Measurements from ENCODE around the gene CSF3R.

Gene CSF3R

DNA sequence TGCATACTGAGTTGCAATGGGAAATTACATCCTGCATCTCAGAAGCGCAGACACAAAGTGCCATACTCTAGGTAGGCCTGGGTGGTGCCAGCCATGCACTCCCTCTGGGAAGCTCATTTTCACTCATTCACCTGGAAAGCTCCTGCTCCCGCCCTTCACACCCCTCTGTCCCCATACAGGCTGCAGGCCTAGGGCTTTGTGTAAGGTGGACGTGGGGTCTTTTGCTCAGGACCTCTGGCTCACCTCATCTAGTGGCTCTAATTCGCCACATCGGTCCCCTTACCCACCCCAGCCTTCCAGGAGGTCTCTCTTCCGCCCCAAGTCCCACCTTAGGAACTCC is 19.3 kb downstream of the CSF3R start:
- in situ Hi-C loops (cut with MboI; ENCODE audit: low sequenced_read_pairs): no loop called here

DNA sequence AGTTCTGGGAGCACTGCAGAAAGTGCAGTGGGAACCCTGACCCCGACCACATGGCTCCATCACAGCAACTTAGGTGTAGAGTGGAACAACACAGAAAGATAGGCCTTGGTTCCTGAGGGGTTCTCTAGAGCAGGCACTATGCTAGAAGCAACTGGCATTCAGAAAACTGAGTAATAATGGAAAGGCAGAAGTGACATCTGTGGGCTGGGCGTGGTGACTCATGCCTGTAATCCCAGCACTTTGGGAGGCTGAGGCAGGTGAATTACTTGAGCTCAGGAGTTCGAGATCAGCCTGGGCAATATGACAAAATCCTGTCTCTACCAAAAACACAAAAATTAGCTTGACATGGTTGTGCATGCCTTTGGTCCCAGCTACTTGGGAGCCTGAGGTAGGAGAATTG is 23.8 kb downstream of the CSF3R start:
- in situ Hi-C loops (cut with MboI; ENCODE audit: low sequenced_read_pairs): no loop called here

DNA sequence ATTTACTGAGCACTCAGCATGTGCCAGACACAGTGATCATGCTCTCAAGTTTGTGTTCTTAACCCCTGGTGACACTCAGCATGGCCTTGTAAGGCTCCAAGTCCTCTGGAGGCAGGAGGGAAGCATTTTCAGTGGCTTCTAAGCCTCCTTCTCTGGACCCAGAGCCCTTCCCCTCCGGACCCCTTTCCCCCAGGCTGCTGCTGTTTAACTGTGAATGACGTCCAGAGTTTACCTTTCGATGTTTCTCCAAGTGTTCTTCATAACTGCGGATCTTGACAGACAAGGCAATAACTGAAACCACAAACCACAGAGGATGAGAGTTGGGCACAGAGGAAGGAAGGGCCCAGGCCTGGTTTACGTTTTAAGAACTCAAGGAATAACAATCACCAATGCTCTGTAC is 25.0 kb downstream of the CSF3R start:
- in situ Hi-C loops (cut with MboI; ENCODE audit: low sequenced_read_pairs): no loop called here

DNA sequence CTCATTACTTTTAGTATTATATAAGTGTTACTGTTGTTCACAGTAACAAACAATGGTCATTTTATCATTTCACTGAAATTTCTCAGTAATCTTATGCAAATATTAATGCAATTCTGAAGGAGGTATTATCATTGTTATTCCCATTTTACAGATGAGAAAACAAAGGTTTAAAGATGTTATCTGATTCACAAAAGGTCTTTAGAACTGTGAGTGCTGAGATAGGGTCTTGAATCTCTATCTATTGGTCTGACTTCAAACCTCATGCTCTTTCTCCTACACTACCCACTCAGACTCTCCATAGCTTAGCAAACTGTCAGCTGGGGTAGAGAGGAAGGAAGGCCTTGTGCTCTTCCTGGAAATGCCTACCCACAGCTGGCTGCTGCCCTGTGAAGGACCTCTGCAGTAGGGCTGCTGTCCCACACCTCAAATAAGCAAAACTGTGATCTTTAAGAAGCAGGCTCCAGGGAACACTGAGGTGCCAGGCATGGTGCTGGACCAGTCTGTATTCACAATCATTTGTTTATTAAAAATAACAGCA is 26.3 kb downstream of the CSF3R start:
- in situ Hi-C loops (cut with MboI; ENCODE audit: low sequenced_read_pairs): no loop called here

DNA sequence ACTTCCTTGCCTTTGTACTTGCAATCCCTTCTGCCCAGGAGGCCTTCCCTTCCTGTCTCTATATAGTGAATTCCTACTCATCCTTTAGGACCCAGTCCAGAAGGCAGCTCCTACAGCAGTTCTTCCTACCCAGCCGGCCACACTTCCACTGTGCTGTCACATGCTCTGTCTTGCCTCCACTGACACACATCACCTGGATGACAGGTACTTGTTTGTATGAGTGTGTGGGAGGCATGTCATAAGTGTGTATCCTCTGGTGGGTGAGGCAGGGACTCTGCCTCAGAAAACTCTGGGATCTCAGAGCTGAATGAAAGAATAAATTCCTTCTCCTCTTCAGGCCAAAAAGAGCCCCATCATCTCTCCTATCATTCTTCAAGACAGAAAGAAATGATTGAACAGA is 27.3 kb downstream of the CSF3R start:
- in situ Hi-C loops (cut with MboI; ENCODE audit: low sequenced_read_pairs): no loop called here

DNA sequence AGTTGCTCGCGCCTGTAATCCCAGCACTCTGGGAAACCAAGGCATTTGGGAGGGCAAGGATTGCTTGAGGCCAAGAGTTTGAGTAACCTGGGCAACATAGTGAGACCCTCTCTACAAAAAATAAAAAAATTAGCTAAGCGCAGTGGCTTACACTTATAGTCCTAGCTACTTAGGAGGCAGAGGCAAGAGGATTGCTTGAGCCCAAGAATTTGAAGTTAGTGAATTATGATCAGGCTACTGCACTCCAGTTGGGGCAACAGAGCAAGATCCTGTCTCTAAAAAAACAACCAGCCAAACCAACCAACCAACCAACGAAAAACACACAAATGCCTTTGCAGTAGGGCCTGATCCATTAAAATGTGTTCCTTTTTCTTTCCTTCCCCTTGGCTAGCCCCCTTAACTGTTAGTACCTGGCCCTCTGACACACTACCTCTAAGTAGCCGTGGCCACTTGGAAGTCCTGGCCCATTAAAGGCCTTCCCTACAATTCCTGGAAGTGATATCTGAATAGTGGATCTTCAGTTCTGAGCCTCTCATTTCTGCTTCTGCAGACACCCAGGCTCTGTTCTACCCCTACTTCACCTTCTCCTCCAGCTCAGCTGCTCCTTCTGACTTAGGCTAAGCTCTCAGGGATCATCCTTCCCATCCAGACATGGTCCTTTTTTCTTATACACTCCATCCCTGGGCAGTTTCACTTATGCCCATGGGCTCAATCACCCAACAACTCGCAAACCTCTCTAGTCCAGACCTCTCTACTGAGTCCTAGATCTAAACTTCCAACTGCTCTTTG is 28.9 kb downstream of the CSF3R start:
- in situ Hi-C loops (cut with MboI; ENCODE audit: low sequenced_read_pairs): no loop called here

DNA sequence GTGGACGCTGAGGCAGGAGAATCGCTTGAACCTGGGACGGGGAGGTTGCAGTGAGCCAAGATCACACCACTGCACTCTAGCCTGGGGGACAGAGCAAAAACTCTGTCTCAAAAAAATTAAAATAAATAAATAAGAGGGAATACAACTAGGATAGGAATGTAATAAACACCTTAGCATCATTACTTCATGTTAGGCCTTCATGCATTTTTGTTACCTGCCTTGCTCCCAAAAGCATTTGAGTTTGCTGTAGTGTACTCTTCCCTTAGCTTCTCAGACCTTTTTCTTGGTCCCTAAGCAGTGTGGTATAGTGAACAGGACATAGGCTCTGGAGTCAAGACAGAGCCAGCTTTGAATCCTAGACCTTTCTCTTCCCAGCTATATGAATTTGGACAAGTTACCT is 29.7 kb downstream of the CSF3R start:
- in situ Hi-C loops (cut with MboI; ENCODE audit: low sequenced_read_pairs): no loop called here

DNA sequence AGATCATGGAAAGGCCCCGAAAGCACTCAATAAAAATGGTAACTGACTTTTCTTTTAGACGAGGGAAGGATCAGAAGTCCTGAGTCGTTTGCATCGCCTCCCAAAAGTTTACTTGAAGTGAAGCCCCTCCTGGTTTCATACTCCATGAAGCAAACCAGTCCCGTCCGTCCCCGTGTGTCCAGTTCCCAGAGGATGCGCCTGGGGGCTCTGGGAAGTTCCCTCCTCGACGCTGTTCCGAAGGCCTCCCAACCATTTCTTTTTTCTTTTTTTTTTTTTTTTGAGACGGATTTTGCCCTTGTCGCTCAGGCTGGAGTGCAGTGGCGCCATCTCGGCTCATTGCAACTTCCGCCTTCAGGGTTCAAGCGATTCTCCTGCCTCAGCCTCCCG is 31.8 kb downstream of the CSF3R start:
- in situ Hi-C loops (cut with MboI; ENCODE audit: low sequenced_read_pairs): no loop called here

DNA sequence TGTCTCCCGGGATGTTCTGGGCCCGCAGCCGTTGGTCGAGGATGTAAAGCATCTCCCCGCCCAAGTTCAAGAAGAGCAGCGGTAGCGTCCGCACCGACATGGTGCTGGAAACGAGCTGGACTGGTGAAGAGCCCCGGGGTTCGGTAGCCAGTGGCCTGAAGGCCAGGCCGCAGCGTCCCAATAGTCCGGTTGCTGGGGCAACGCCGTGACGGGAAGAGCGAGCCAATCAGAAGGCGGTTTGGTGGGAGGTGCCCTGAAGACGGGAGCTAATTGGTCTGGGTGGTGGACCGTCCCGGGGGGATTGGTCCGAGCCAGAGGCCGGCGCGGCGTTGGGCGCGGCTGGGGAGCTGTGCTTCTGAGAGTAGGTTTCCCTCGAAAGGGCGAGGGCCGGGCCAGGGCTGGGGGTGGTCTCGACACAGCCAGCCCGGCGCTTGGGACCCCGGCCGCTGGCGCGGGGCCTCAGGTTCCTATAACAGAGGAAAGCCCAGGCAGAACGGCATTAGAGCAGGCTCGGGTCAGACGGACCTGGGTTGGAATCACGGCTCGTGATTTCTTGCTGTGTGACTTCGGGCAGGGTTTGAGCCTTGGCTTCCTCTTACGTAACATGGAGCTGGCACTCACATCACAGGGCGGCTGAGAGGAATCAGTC is 32.3 kb downstream of the CSF3R start, which contains the start of gene OSCP1:
Gene OSCP1, minus strand, starts transcription at position 182 of the 649 bp plus-strand sequence. Its CDS starts 82 bp downstream, at position 100.
- in situ Hi-C loops (cut with MboI; ENCODE audit: low sequenced_read_pairs): no loop called here

DNA sequence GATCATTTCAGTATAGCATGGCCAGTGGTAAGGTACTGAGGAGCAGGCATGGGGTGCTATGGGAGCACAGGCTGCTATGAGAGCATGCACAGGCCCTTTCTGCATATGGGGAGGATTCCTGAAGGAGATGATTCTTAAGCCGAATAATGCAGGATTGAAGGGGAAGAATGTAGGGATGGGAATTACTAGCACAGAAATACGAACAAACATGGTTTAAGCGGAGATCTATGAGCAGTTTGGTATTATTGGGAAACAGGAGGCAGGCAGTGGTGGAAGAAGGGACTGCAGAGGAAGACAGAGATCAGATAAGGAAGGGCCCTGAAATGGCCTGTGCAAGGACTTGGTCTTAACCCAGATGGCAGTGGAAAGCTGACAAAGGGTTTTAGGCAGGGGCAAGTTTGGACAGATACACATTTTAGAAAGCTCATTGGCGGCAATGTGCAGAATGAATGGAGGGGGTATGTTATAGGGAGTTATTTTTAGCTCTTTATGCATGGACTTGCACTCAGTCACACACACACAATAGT is 34.1 kb downstream of the CSF3R start:
- in situ Hi-C loops (cut with MboI; ENCODE audit: low sequenced_read_pairs): no loop called here

DNA sequence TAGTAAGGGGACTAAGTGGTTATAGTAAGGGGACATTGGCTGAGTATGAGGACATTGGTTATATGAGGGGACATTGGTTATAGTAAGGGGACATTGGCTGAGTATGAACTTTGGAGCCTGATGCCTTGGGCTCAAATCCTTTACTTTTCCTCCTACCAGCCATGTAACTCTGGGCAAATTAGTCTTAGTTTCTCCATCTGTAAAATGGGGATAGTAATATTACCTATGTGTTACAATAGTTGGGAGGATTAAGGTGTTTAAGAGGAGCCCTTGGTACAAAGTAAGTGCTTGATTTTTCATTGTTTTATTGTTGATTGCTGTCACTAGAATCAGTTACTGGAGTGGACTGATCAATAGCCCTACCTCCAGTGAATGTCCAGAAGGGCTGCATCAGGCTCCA is 35.3 kb downstream of the CSF3R start:
- in situ Hi-C loops (cut with MboI; ENCODE audit: low sequenced_read_pairs): no loop called here

DNA sequence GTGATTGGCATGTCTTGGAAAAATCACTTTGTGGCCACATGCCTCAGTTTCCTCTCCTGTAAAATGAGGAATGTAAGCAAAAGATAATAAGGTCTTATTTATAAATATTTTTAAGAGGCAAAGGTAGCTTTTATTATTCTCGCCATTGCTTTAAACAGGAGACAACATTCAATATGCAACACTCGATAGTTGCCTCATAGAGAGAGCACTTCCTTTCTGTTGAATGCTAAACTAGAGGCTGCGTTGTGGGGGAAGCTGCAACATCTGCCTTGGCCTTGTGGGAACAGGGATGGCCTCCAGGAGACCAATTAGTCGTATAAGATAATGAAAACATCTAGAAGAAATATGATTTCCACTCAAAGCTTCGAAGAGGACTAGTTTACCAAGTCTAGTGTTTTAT is 36.0 kb downstream of the CSF3R start:
- in situ Hi-C loops (cut with MboI; ENCODE audit: low sequenced_read_pairs): no loop called here

DNA sequence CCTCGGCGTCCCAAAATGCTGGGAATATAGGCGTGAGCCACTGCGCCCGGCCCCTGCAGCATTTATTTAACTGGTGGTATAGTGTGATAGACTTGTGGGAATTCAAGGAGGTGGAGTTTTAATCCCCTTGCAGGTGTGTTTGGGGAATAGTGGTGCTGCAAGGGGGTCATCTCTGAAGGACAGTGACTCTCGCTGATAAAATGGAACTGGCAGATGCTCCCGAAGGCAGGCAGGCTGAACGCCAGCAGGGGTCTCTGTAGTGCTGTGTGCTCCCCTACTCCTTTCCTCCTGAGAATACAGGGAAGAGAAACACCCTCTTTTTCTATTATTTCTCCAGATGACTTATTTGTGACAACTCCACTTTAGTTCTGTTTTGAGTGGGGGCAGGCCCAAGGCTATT is 36.4 kb downstream of the CSF3R start:
- in situ Hi-C loops (cut with MboI; ENCODE audit: low sequenced_read_pairs): no loop called here

DNA sequence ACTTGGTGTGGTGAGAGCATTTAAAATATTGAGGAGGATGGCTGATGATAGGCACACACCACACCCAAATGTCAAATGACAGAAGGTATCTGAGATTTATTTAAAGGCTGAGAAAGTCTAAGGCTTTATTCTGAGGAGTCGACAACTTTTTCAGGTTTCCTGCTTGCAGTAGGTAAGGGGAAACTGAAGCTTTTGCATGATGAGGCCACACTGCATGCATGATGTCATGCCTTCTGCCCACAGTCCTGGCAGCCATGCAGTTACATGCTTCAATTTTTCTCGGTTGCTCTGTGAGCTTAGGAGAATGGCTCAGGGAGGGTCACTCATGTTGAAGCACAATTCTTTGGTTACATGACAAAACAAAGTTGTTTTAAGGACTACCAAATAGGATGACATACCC is 39.4 kb downstream of the CSF3R start:
- in situ Hi-C loops (cut with MboI; ENCODE audit: low sequenced_read_pairs): no loop called here

DNA sequence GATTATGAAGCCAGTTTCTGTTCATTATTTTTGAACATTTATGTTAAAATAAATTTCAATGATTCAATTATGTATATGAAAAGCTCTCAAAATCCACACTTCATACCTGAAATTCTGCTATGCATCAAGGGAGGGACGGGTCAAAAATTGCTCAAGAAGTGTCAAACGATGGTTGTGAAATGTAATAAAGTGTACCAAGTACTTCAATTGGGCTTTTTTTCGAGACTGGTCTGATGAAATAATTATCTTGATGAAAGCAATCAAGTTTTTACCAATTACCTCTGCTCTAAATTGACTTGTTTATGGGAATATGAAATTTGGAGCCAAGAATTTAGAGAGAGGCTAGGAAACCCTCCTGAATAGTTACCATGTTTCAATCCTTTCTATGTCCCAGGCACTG is 40.4 kb downstream of the CSF3R start:
- in situ Hi-C loops (cut with MboI; ENCODE audit: low sequenced_read_pairs): no loop called here

DNA sequence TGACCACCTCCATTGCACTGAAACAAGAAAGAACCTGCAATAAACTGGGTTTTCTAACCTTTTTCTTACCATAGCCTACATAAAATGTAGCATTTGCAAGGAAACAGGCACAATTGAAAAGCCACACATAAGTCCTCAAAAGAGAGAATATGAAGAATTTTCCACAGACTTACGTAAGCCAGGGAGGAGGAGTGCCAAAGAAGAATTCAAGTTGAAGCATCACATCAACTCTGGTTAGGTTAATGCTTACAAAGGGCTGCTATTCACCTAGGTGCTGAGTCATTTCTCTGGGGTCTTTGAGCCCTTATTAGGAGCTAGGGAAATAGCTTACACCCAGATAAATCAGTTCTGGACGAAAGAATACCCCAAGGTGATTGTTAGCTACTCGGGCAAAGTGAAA is 42.1 kb downstream of the CSF3R start:
- in situ Hi-C loops (cut with MboI; ENCODE audit: low sequenced_read_pairs): no loop called here

DNA sequence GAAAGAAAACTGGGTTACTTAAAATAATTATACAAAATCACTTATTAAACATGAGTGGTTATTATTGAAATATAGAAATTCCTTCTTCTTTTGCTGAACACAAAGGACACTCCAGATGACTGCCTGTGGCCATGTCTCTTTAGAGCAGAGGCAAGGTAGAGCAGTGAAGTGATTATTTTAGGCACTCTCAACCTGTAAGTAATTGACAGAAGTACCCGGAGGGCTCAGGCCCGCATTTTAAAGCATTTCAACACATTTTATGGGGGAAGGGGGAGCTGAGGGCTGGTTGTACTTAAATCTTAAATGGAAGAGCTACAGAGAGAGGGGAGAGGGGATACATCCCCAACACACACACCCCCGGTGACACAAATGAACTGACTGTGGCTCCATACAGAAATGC is 42.7 kb downstream of the CSF3R start:
- in situ Hi-C loops (cut with MboI; ENCODE audit: low sequenced_read_pairs): no loop called here

DNA sequence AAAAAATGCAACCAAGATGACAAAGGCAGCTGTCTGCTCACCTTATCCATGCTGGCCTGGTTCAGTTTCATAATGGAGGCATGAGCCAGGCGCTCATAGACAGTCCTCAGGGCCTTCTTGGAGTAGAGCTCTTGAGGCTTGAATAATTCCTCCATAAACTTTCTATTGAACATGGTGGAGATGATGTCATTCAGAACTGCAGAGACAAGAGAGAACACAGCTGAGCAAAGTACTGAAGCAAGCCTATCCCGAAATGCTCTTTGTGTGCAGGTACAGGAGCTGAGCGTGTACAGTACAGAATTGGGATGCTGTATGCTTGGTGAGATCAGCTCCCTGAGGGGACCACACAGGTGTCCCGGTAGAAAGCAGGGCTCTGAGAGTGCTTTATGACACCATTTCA is 44.0 kb downstream of the CSF3R start:
- in situ Hi-C loops (cut with MboI; ENCODE audit: low sequenced_read_pairs): no loop called here

DNA sequence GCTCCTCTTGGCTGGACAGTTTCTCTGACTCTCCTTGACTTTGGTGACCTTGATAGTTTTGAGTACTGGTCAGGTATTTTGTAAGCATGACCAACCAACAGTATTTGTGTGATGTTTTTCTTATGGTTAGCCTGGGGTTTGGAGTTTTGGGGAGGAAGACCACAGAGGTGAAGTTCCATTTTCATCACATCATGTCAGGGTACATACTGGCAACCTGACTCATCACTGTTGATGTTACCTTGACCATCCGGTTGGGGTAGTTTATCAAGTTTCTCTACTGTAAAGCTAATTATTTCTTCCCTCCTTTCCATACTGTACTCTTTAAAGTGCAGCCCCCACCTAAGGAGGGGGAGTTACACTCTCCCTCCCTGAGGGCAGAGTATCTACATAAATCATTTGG is 45.9 kb downstream of the CSF3R start:
- in situ Hi-C loops (cut with MboI; ENCODE audit: low sequenced_read_pairs): no loop called here

DNA sequence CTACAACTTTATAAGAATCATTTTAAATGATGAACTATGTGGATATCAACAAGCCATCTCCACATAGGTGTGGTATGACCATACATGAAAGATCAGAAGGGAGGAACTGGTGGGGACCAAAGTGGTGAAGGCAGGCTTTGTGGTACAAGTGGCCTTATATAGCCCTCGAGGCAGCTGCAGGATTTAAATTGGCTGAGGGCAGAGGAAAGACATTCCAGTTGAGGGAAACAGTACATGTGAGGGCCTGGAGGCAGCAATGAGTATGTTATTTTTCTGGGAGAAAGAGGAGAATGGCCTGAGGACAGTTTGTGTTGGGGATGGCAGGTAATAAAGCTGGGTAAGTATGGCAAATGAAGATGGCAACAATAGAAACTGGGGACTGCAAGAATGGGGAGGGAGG is 49.6 kb downstream of the CSF3R start:
- in situ Hi-C loops (cut with MboI; ENCODE audit: low sequenced_read_pairs): no loop called here

DNA sequence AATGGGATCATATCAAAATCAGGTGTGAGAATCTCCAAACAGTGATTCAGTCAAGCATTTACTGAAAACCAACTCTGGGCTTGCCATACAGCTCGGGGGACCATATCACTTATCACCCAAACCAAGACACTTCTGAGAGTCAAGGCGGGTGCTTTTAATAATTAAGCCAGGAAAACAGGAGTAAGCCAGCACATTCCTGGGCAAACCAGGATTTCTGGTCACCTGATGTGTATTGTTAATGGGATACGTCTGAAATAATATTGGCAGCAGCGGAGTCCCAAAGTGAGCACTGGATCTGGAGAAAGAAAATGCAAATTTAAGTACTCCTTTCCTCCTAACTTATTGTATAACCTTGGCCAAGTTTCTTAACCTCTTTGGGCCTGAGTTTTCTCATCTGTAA is 50.1 kb downstream of the CSF3R start:
- in situ Hi-C loops (cut with MboI; ENCODE audit: low sequenced_read_pairs): no loop called here

DNA sequence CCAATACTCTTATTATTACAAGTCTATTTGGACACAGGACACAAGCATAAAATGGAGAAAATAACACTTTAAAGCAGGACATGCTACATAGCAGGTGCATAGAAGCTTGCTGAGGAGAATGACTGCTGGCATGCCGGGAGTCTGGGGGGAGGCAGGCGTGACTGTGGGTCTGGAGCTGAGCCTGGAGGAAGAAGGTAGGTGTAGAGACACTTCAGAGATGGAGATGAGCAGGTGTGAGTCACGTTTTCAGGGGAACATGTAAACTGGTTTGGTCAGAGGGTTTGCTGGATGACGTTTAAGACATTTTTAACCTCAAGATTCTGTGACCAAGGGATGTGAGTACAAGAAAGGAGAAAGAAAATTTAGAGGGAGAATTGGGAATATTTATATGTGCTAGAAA is 56.9 kb downstream of the CSF3R start:
- in situ Hi-C loops (cut with MboI; ENCODE audit: low sequenced_read_pairs): no loop called here
